Heart left ventricle (tissue), 13 donors: ENCODE results near the gene B4GALT5.

ENCODE experiments used
- POLR2A ChIP-seq, 2 donors: fragments of 450-650 bp; IDR thresholded peaks; one replicate each; pipeline ENCODE4 v1.6.1; 2017; ENCODE audit warnings: antibody characterized with exemption in 2 of 2, mild to moderate bottlenecking in 2 of 2, moderate library complexity in 2 of 2
- TF ChIP-seq, protein P1 (sequence below), 12 donors: fragments of 200-600 bp; sonication (generic) in 4 of 12; IDR thresholded peaks; one replicate each; pipeline versions ENCODE4 v1.5.0 to v1.8.0; 2018 to 2022; ENCODE audit warnings: antibody characterized with exemption in 12 of 12, mild to moderate bottlenecking in 5 of 12
- donor health status: ischemic (EF 13 %, LVEDD 7.1; RV severe dilation, severe dysfunction).
- donor health status: DM: no; HTN: yes; CAD: no.
- donor health status: DM: no; HTN: no; CAD: no.
- donor health status: ischemic (EF 25% LVEDD 6.9; RV normal size, moderate dysfunction).
- donor health status: ischemic (EF 25% LVEDD 5.7; RV mildly dilated, moderate dysfunction).
- donor health status: ischemic (EF 35%, LVEDD 5.7; RV mildly dilated, moderate dysfunction).
- donor health status: nonischemic (EF 11% LVEDD 7.7; RV severe dilation, severe dysfunction).
- donor health status: DM: yes; HTN: yes; CAD: no.
- donor health status: PGD.
- donor health status: ischemic (EF 29% LVEDD 5.4; RV normal size, mild dysfunction).
- donor health status: nonischemic (EF 23%, LVEDD 6.1; RV moderate dilation, normal function).

- TF ChIP-seq, protein P1, sequence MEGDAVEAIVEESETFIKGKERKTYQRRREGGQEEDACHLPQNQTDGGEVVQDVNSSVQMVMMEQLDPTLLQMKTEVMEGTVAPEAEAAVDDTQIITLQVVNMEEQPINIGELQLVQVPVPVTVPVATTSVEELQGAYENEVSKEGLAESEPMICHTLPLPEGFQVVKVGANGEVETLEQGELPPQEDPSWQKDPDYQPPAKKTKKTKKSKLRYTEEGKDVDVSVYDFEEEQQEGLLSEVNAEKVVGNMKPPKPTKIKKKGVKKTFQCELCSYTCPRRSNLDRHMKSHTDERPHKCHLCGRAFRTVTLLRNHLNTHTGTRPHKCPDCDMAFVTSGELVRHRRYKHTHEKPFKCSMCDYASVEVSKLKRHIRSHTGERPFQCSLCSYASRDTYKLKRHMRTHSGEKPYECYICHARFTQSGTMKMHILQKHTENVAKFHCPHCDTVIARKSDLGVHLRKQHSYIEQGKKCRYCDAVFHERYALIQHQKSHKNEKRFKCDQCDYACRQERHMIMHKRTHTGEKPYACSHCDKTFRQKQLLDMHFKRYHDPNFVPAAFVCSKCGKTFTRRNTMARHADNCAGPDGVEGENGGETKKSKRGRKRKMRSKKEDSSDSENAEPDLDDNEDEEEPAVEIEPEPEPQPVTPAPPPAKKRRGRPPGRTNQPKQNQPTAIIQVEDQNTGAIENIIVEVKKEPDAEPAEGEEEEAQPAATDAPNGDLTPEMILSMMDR (IDR thresholded peaks at IDR 0.05): no peak
- TF ChIP-seq POLR2A (IDR thresholded peaks at IDR 0.05): no peak
These were observed 120.1 kb downstream of the B4GALT5 start for GRCh38 chr20:49593466-49594142.
